Measurements from ENCODE around the gene PSMD3.

DNA sequence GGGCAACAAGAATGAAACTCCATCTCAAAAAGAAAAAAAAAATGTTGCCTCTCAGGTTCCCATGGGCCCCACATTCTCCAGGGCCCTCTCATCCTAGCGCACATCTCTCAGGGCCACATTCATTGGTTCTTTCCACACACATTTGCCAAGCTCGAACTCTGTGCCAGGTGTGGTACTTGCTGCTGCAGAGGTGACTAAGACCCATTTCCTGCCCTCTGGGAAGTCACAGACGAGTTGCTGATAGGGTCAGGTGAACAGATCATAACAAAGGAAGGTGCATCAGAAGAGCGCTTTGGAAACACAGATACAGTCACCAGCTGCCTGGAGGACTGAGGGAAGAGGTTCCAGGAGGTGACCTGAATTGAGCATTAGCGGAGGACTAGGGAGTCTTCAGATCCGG is 16.8 kb upstream of the PSMD3 start:
- TF ChIP-seq CTCF (IDR thresholded peaks at IDR 0.05; ENCODE audit: low read depth, low read length, missing input control) = no peak
- TF ChIP-seq SP1 (IDR thresholded peaks at IDR 0.05) = no peak
- no peak for TF ChIP-seq ATF3 (IDR thresholded peaks at IDR 0.05)
- no peak for TF ChIP-seq RAD21 (IDR thresholded peaks at IDR 0.05)
- TF ChIP-seq JUND (IDR thresholded peaks at IDR 0.05) = no peak
- TF ChIP-seq, protein P1, sequence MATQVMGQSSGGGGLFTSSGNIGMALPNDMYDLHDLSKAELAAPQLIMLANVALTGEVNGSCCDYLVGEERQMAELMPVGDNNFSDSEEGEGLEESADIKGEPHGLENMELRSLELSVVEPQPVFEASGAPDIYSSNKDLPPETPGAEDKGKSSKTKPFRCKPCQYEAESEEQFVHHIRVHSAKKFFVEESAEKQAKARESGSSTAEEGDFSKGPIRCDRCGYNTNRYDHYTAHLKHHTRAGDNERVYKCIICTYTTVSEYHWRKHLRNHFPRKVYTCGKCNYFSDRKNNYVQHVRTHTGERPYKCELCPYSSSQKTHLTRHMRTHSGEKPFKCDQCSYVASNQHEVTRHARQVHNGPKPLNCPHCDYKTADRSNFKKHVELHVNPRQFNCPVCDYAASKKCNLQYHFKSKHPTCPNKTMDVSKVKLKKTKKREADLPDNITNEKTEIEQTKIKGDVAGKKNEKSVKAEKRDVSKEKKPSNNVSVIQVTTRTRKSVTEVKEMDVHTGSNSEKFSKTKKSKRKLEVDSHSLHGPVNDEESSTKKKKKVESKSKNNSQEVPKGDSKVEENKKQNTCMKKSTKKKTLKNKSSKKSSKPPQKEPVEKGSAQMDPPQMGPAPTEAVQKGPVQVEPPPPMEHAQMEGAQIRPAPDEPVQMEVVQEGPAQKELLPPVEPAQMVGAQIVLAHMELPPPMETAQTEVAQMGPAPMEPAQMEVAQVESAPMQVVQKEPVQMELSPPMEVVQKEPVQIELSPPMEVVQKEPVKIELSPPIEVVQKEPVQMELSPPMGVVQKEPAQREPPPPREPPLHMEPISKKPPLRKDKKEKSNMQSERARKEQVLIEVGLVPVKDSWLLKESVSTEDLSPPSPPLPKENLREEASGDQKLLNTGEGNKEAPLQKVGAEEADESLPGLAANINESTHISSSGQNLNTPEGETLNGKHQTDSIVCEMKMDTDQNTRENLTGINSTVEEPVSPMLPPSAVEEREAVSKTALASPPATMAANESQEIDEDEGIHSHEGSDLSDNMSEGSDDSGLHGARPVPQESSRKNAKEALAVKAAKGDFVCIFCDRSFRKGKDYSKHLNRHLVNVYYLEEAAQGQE (IDR thresholded peaks at IDR 0.05) = no peak
- no peak for TF ChIP-seq TAF1 (conservative IDR thresholded peaks at IDR 0.05)
- no peak for TF ChIP-seq NR2F2 (IDR thresholded peaks at IDR 0.05)
- TF ChIP-seq ZBTB33 (IDR thresholded peaks at IDR 0.05) = no peak
- TF ChIP-seq, protein P2, sequence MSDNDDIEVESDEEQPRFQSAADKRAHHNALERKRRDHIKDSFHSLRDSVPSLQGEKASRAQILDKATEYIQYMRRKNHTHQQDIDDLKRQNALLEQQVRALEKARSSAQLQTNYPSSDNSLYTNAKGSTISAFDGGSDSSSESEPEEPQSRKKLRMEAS (IDR thresholded peaks at IDR 0.05) = no peak
- TF ChIP-seq YY1 (IDR thresholded peaks at IDR 0.05) = no peak
- no peak for TF ChIP-seq HNF4G (IDR thresholded peaks at IDR 0.05)
- TF ChIP-seq FOXA1 (IDR thresholded peaks at IDR 0.05) = no peak
